HG03280 (cell line): ENCODE measurements around the gene ODF2L.

Source experiments
- ATAC-seq: cut with Tn5 transposase; IDR thresholded peaks from one replicate; pipeline ENCODE4 v1.9.1; 2021; ENCODE audit warnings: mild to moderate bottlenecking, moderate library complexity; ENCODE audit not compliant: unreplicated experiment

Gene ODF2L

DNA sequence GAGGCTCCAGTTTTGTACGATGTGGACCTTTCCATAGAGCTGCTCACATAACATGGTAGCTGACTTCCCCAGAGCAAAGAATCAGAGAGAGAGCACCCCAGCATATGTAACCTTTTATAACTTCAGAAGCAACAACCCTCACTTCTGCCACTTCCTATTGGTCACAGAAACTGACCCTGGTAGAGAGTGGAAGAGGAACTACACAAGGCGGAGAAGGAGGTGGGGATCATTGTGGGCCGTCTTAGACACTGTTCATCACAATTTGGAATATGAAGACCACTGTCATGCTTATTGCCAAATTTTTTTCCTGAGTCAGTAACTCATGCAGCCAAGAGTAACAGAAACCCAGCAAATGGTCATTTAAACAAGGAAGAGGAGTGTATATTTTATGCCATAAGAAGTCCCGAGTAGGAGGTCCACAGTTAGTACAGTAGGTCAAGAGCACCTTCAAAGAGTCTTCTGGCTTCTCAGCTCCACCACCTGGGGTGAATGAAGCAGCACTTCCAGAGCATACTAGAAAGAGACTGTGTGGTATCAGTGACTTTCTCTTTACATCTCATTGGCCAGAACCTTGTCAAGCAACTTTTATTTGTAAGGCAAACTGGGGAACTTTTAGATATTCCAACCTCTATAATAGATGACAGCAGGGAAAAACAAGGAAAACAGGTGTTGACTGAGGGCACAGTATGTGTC is 71.8 kb downstream of the ODF2L start:
- no peak for ATAC-seq

DNA sequence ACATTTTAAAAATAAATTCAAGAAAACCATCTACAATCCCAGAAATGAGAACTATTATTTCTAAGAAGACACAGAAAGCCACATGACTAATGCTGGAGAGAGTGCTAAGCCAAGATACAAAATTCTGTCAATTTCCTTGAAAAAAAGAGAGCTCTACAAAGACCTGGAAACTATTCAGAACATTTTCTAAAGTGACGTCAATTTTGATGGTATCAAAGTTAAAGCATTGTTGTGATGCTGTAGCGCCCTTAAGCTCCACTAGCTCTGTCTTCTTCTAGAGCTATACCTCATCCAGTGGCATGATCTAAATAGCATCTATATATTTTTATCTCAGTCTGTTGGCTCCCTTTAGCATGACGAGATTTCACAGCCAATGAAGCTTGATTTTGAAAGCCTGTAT is 73.9 kb downstream of the ODF2L start:
- ATAC-seq = no peak

DNA sequence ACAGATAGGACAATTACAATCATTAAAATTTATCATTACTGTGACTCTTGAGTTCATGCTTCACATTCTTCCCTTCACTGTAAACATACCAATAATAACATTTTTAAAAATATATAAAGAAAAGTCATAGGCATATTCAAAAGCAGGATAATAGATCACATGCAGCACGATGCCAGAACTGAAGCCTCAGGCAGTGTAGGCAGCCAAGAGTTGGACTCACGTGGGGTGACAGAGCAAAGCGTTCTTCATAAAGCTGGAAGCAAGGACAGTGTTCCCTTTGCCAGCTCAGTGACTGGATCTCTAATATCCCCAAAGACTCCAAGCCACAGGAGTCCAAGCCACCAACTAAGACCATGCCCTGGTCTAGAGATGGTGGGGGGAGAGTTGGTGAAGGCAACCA is 77.7 kb downstream of the ODF2L start:
- ATAC-seq = no peak

DNA sequence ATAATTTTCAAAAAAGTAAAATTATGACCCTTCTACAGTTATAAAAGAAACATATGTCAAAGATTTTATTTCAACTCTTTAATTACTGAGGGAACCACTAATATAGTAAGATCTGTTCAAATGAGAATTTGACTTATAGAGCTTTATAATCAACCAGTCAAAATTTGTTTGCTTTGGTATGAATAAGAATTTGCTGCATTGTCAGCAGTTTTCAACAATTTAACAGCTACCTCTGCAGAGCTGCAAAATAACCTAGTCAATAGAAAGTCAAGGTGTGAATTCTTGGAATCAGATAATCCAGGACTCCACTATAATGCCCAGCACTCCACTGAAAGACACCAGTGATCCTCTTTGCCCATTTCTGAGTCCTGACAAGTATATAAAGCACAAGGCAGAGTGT is 78.2 kb downstream of the ODF2L start:
- ATAC-seq = no peak

DNA sequence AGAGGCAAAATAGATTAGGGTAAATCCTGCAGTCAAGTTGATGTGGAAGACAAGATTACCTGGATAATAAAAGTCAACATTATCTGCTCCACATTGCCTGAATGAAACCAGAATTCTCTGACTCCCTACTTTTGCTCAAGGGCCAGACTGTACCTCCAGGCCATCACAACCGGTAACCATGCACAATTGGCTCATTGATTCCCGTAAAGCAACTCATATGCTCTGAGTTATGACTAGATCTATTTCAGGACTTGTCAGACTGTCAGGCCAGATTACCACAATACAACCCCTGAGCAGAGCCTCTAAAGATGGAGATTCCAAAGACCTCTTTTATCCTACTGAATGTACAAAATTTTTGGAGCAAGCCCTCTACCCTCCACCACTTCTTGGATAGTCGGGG is 90.4 kb downstream of the ODF2L start:
- no peak for ATAC-seq

DNA sequence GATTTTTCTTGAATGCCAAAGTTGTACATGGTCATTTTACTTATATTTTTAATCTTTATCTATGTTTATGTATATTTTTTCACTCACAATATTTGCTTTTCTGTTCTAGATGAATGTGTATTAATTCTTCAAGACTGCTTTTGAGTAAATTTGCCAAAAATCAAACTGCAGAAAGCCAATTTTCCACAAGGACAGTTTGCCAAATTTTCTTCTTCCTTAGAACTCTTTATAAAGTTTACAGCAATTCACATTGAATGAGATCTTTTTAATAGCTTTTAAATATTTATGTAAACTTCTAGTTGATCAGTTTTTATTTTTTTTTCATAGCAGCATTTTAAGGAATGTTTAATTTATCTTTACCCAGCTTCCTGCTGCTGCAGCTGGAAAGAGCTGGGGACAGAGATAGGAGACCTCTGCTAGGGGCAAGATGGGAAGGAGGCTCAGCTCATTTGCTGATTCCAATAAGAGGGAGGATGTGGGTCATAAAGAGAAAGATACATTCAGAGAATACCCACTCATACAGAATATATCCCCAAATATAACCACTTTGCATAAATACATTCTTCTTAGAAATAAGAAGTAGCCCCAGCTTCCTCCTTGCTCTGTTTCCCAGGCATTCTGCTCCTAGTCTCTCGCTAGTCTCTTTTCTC is 93.0 kb downstream of the ODF2L start:
- no peak for ATAC-seq
